Right lung (tissue), 10 donors: ENCODE results near the gene TMX1. TPM values are rescaled to one million over a fixed set of nuclear protein-coding genes. Genes with fewer than 3 reads are reported as not detected.
A peak's percentile ranks its signal among the peaks of the same experiment; 100 is the strongest.
"Not testable (repeated sequence)": the region's sequence is repeated elsewhere in the genome, so short reads cannot be mapped to it uniquely, and the experiment has no call there.

ENCODE experiments used
- DNase-seq, 2 donors: peaks; one replicate each; pipeline ENCODE4 v3.0.0-alpha.2; 2013
- long read RNA-seq, 8 donors: transcript quantifications; one replicate each; lab custom pipeline, GENCODE V29; 2026
- polyA plus RNA-seq, 5 donors: library from polyadenylated mRNA; unstranded; fragments of 120-200 nt; gene quantifications; one replicate each; pipeline versions ENCODE4 v1.2.1 to v1.2.3, GENCODE V29; 2013; ENCODE audit warnings: inconsistent platforms in 1 of 5, low replicate concordance in 1 of 5; ENCODE audit not compliant: insufficient read length in 5 of 5, insufficient read depth in 1 of 5

The TMX1 gene
- 10 to 100 TPM; 44.6 to 62.2 (median 46.7) TPM for polyA plus RNA-seq
- long read RNA-seq, donor 1, transcript TMX1-201 (8 exons, 3,995 nt) = major isoform, 32 of 32 reads
- long read RNA-seq, donor 1, partial matches to known transcripts = 0 of 32 reads
- long read RNA-seq, donor 1, other reads (novel, unspliced or antisense) = 0 of 32 reads
- long read RNA-seq, donor 2, transcript TMX1-201 (8 exons, 3,995 nt) = major isoform, 13 of 50 reads
- long read RNA-seq, donor 2, partial matches to known transcripts = 37 of 50 reads
- long read RNA-seq, donor 2, other reads (novel, unspliced or antisense) = 0 of 50 reads
- long read RNA-seq, donor 3, transcript TMX1-201 (8 exons, 3,995 nt) = major isoform, 26 of 42 reads
- long read RNA-seq, donor 3, partial matches to known transcripts = 16 of 42 reads
- long read RNA-seq, donor 3, other reads (novel, unspliced or antisense) = 0 of 42 reads
- long read RNA-seq, donor 4, transcript TMX1-201 (8 exons, 3,995 nt) = major isoform, 23 of 35 reads
- long read RNA-seq, donor 4, partial matches to known transcripts = 12 of 35 reads
- long read RNA-seq, donor 4, other reads (novel, unspliced or antisense) = 0 of 35 reads
- long read RNA-seq, donor 5, transcript TMX1-201 (8 exons, 3,995 nt) = major isoform, 34 of 56 reads
- long read RNA-seq, donor 5, partial matches to known transcripts = 22 of 56 reads
- long read RNA-seq, donor 5, other reads (novel, unspliced or antisense) = 0 of 56 reads
- long read RNA-seq, donor 6, transcript TMX1-201 (8 exons, 3,995 nt) = major isoform, 21 of 21 reads
- long read RNA-seq, donor 6, partial matches to known transcripts = 0 of 21 reads
- long read RNA-seq, donor 6, other reads (novel, unspliced or antisense) = 0 of 21 reads
- long read RNA-seq, donor 7, transcript TMX1-201 (8 exons, 3,995 nt) = major isoform, 37 of 37 reads
- long read RNA-seq, donor 7, partial matches to known transcripts = 0 of 37 reads
- long read RNA-seq, donor 7, other reads (novel, unspliced or antisense) = 0 of 37 reads
- long read RNA-seq, donor 8, transcript TMX1-201 (8 exons, 3,995 nt) = major isoform, 15 of 36 reads
- long read RNA-seq, donor 8, partial matches to known transcripts = 21 of 36 reads
- long read RNA-seq, donor 8, other reads (novel, unspliced or antisense) = 0 of 36 reads

- peak; percentile 98 for DNase-seq
These were observed at the start of gene TMX1 for GRCh38 chr14:51239813-51240803. Gene TMX1 (plus strand): TSS chr14:51240247. CDS start chr14:51240293, 46 bp downstream.

- DNase-seq = no peak
These were observed 38.2 kb upstream of the TMX1 start for GRCh38 chr14:51201890-51202289.

GRCh38 chr14:51202914-51203665 lies 37.0 kb upstream of the TMX1 start:
- no peak for DNase-seq

- DNase-seq = no peak
These were observed 36.2 kb upstream of the TMX1 start for GRCh38 chr14:51203881-51204280.

GRCh38 chr14:51205486-51205885 lies 34.6 kb upstream of the TMX1 start:
- no peak for DNase-seq

GRCh38 chr14:51206462-51206861 lies 33.6 kb upstream of the TMX1 start:
- DNase-seq = no peak

GRCh38 chr14:51207621-51208020 lies 32.4 kb upstream of the TMX1 start:
- DNase-seq = no peak

- DNase-seq = no peak
These were observed 31.1 kb upstream of the TMX1 start for GRCh38 chr14:51208982-51209381.

GRCh38 chr14:51209457-51209856 lies 30.6 kb upstream of the TMX1 start:
- DNase-seq = no peak

GRCh38 chr14:51210594-51210993 lies 29.5 kb upstream of the TMX1 start:
- DNase-seq = no peak

GRCh38 chr14:51211149-51211548 lies 28.9 kb upstream of the TMX1 start:
- DNase-seq = no peak

- DNase-seq = no peak
These were observed 23.4 kb upstream of the TMX1 start for GRCh38 chr14:51216602-51217001.

- DNase-seq = no peak
These were observed 20.3 kb upstream of the TMX1 start for GRCh38 chr14:51219473-51220448.

GRCh38 chr14:51223463-51223862 lies 16.6 kb upstream of the TMX1 start:
- not testable (repeated sequence) for DNase-seq

- DNase-seq = no peak
These were observed 15.5 kb upstream of the TMX1 start for GRCh38 chr14:51224551-51224950.

- peak in 1 of 2 donors; percentile 23 for DNase-seq
These were observed 14.3 kb upstream of the TMX1 start for GRCh38 chr14:51225751-51226150.

- no peak for DNase-seq
These were observed 11.7 kb upstream of the TMX1 start for GRCh38 chr14:51228391-51228790.

- DNase-seq = no peak
These were observed 11.2 kb upstream of the TMX1 start for GRCh38 chr14:51228890-51229289.

GRCh38 chr14:51236314-51236713 lies 3.7 kb upstream of the TMX1 start:
- DNase-seq = no peak
